ENCODE results near the gene GPS2.

DNA sequence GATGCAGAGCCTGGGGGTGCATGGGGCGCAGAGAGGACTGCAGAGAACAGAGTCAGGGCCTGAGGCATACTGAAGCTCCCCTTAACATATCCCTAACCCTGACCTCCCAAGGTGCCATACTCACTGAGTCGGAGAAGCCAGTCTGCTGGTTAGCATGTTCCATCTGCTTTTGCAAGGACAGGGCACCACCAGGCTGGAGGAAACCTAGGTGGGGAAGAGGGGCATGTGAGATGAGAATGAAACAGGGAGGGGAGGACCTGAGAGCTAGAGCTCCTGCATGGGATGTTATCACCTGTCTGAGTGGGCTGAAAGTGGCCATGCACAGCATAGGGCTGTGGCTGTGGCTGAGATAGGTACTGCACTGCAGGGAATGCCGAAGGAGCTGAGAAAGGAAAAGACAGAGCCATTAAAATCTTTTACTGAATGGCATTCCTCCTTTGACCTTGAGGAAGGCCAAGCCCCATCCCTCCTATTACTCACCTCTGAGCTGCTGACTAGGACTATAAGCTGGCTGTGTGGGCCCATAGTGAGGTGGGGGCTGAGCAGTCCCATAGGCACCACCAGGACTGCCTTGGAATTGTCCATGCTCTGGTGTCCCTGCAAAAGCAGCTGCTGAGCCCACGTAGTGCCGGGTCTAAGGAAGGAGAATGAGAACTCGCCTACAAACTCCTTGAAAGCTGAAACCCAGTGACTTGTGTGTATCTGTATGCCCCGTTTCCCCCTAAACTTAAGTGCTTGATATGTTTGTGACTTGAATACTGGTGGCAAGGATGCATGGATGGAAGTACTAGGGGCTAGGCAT is 1.9 kb downstream of the GPS2 start:
- TF ChIP-seq CTCF (IDR thresholded peaks at IDR 0.05; ENCODE audit: low read depth, low read length), result no peak
- no peak for TF ChIP-seq EZH2phosphoT487 (IDR thresholded peaks at IDR 0.05; ENCODE audit: low read depth)

All from OCI-LY3 (cell line).